Measurements from ENCODE around the gene KIAA1217. TPM values are rescaled to one million over a fixed set of nuclear protein-coding genes. Genes with fewer than 3 reads are reported as not detected.

KIAA1217 gene
- total RNA-seq, 4 donors from 2014 or later = 10.1 to 15.9 (median 12.5) TPM

- no peaks in the 10 kb centered on the region for H3K9me3 ChIP-seq
- intact Hi-C loops (cut with DNase I) = no loop called here
- H3K36me3 ChIP-seq = peaks cover 0 to 6% (median 0%) of the 10 kb centered on the region in 4 donors
- H3K27me3 ChIP-seq = no peaks in the 10 kb centered on the region
- TF ChIP-seq CTCF (IDR thresholded peaks at IDR 0.05) (no peak), POLR2AphosphoS5 (IDR thresholded peaks at IDR 0.05) (no peak), EP300 (IDR thresholded peaks at IDR 0.05) (no peak), POLR2A (IDR thresholded peaks at IDR 0.05; ENCODE audit: low read depth) (no peak)
- 69% methylated on average over 2 of the region's 2 CpGs for WGBS
- H3K4me1 ChIP-seq = peaks cover 13 to 32% (median 28%) of the 10 kb centered on the region in 4 donors
- DNase-seq (ENCODE audit: extremely low spot score) = no peak
- no peak overlapping the region for H3K27ac ChIP-seq (replicated peaks in 1 of 4)
- no peak overlapping the region for H3K4me3 ChIP-seq
Observed at GRCh38 chr10:24467605-24468004, 258.7 kb downstream of the KIAA1217 start.

GRCh38 chr10:24468281-24468751 lies 259.4 kb downstream of the KIAA1217 start:
- no peaks in the 10 kb centered on the region for H3K9me3 ChIP-seq
- TF ChIP-seq CTCF (IDR thresholded peaks at IDR 0.05) = no peak
- TF ChIP-seq POLR2A (IDR thresholded peaks at IDR 0.05; ENCODE audit: low read depth) = no peak
- TF ChIP-seq POLR2AphosphoS5 (IDR thresholded peaks at IDR 0.05) = no peak
- TF ChIP-seq EP300 (IDR thresholded peaks at IDR 0.05) = no peak
- DNase-seq (ENCODE audit: extremely low spot score) = no peak
- H3K27me3 ChIP-seq = no peaks in the 10 kb centered on the region
- H3K27ac ChIP-seq (replicated peaks in 1 of 4) = no peak overlapping the region
- peaks cover 6 to 25% (median 21%) of the 10 kb centered on the region in 4 donors for H3K4me1 ChIP-seq
- H3K4me3 ChIP-seq = no peak overlapping the region
- 38% methylated on average over 6 of the region's 6 CpGs for WGBS
- peaks cover 0 to 14% (median 2%) of the 10 kb centered on the region in 4 donors for H3K36me3 ChIP-seq
- intact Hi-C loops (cut with DNase I) = no loop called here

- intact Hi-C loops (cut with DNase I) = no loop called here
- no peaks in the 10 kb centered on the region for H3K9me3 ChIP-seq
- 88% methylated on average over 8 of the region's 8 CpGs for WGBS
- no peak for TF ChIP-seq POLR2AphosphoS5 (IDR thresholded peaks at IDR 0.05)
- TF ChIP-seq CTCF (IDR thresholded peaks at IDR 0.05) = no peak
- no peak for TF ChIP-seq POLR2A (IDR thresholded peaks at IDR 0.05; ENCODE audit: low read depth)
- TF ChIP-seq EP300 (IDR thresholded peaks at IDR 0.05) = no peak
- no peak overlapping the region for H3K27ac ChIP-seq (replicated peaks in 1 of 4)
- no peak for DNase-seq (ENCODE audit: extremely low spot score)
- H3K27me3 ChIP-seq = no peaks in the 10 kb centered on the region
- no peak overlapping the region for H3K4me3 ChIP-seq
- peaks cover 0 to 11% (median 7%) of the 10 kb centered on the region in 4 donors for H3K4me1 ChIP-seq
- H3K36me3 ChIP-seq = peaks cover 0 to 30% (median 6%) of the 10 kb centered on the region in 4 donors
Observed at GRCh38 chr10:24469993-24470392, 261.1 kb downstream of the KIAA1217 start.

- Histone ChIP-seq H3K27ac (replicated peaks in 1 of 4) (no peak overlapping the region), H3K4me1 (no peaks in the 10 kb centered on the region), H3K36me3 (peaks cover 0 to 41% (median 6%) of the 10 kb centered on the region in 4 donors), H3K4me3 (no peak overlapping the region), H3K9me3 (no peaks in the 10 kb centered on the region), H3K27me3 (no peaks in the 10 kb centered on the region)
- intact Hi-C loops (cut with DNase I) = no loop called here
- WGBS = 97% methylated on average over 3 of the region's 3 CpGs
- TF ChIP-seq CTCF (IDR thresholded peaks at IDR 0.05) = no peak
- no peak for TF ChIP-seq POLR2A (IDR thresholded peaks at IDR 0.05; ENCODE audit: low read depth)
- no peak for TF ChIP-seq EP300 (IDR thresholded peaks at IDR 0.05)
- TF ChIP-seq POLR2AphosphoS5 (IDR thresholded peaks at IDR 0.05) = no peak
- no peak for DNase-seq (ENCODE audit: extremely low spot score)
Observed at GRCh38 chr10:24475598-24475997, 266.7 kb downstream of the KIAA1217 start.

Data from esophagus muscularis mucosa (tissue), 4 donors.